Vagina (tissue), 2 donors: ENCODE results near the gene RAD23A. TPM values are rescaled to one million over a fixed set of nuclear protein-coding genes. Genes with fewer than 3 reads are reported as not detected.
A peak's percentile ranks its signal among the peaks of the same experiment; 100 is the strongest.

Source experiments
- DNase-seq, 2 donors: peaks; one replicate each; pipeline ENCODE4 v3.0.0-alpha.2; 2017; ENCODE audit errors: extremely low spot score in 2 of 2
- H3K27ac ChIP-seq: fragments of 200-600 bp; sonication (generic); one replicate; pipeline ENCODE4 v1.5.1; 2019
- H3K27me3 ChIP-seq: fragments of 200-600 bp; sonication (generic); one replicate; pipeline ENCODE4 v1.5.1; 2019
- H3K36me3 ChIP-seq, 2 donors: fragments of 200-600 bp; sonication (generic); one replicate each; pipeline ENCODE4 v1.5.1; 2017 to 2019
- H3K4me1 ChIP-seq: fragments of 200-600 bp; sonication (generic); one replicate; pipeline ENCODE4 v1.5.1; 2019
- H3K4me3 ChIP-seq, 2 donors: fragments of 200-600 bp; sonication (generic); 1 replicate in 1 of 2; 2 replicates in 1 of 2; pipeline ENCODE4 v1.5.1; 2016 to 2019
- H3K9me3 ChIP-seq: fragments of 200-600 bp; sonication (generic); one replicate; pipeline ENCODE4 v1.5.1; 2019
- CTCF ChIP-seq, 3 experiments: fragments of 450-650 bp in 2 of 3; fragments of 200-600 bp in 1 of 3; sonication (generic) in 1 of 3; IDR thresholded peaks; one replicate each; pipeline ENCODE4 v1.5.1; 2017 to 2019; ENCODE audit warnings: antibody characterized with exemption in 3 of 3, mild to moderate bottlenecking in 2 of 3, moderate library complexity in 2 of 3
- POLR2A ChIP-seq, 2 donors: fragments of 450-650 bp; IDR thresholded peaks; one replicate each; pipeline ENCODE4 v1.6.1; 2017; ENCODE audit warnings: antibody characterized with exemption in 2 of 2, mild to moderate bottlenecking in 2 of 2, moderate library complexity in 2 of 2
- POLR2AphosphoS5 ChIP-seq, 2 donors: sonication (generic); formaldehyde crosslinking; IDR thresholded peaks; one replicate each; pipeline ENCODE4 v1.9.0; 2017; ENCODE audit warnings: antibody characterized with exemption in 2 of 2, mild to moderate bottlenecking in 2 of 2, low read depth in 1 of 2; ENCODE audit not compliant: insufficient read depth in 1 of 2
- intact Hi-C: fragments of 100-400 bp; cut with DNase I; formaldehyde crosslinking; loops from one replicate; pipeline ENCODE4 v1.15.1; 2023
- total RNA-seq: library from RNA; depleted of rRNA; stranded (reverse); fragments of >200 nt; gene quantifications from one replicate; pipeline ENCODE4 v1.2.3, GENCODE V29; 2016

Gene RAD23A
- total RNA-seq: 85.9 TPM

GRCh38 chr19:12945479-12946091, at the start of gene RAD23A:
Gene RAD23A (plus strand): TSS chr19:12945862. CDS start chr19:12945949, 87 bp downstream.
- Histone ChIP-seq H3K27ac (peak within 1 kb of the TSS; percentile 94), H3K9me3 (no peaks in the 10 kb centered on the region), H3K4me1 (peaks cover 68% of the 10 kb centered on the region), H3K36me3 (peaks cover 0 to 74% of the 10 kb centered on the region in 2 donors), H3K4me3 (peak within 1 kb of the TSS; percentile 70 to 97), H3K27me3 (no peaks in the 10 kb centered on the region)
- TF ChIP-seq POLR2A (IDR thresholded peaks at IDR 0.05) (peak in 1 of 2 donors; percentile 80), POLR2AphosphoS5 (IDR thresholded peaks at IDR 0.05; ENCODE audit: insufficient read depth in 1 of 2, low read depth in 1 of 2) (peak; percentile 89 to 97), CTCF (IDR thresholded peaks at IDR 0.05) (no peak)
- peak in 1 of 2 donors; percentile 96 for DNase-seq
- intact Hi-C loops: no loop called here

GRCh38 chr19:12896460-12896859, 49.2 kb upstream of the RAD23A start:
- TF ChIP-seq POLR2AphosphoS5 (IDR thresholded peaks at IDR 0.05; ENCODE audit: insufficient read depth in 1 of 2, low read depth in 1 of 2) (no peak), CTCF (IDR thresholded peaks at IDR 0.05) (no peak), POLR2A (IDR thresholded peaks at IDR 0.05) (no peak)
- DNase-seq: no peak
- Histone ChIP-seq H3K4me3 (no peak overlapping the region), H3K4me1 (peaks cover 12% of the 10 kb centered on the region), H3K27me3 (no peaks in the 10 kb centered on the region), H3K27ac (no peak overlapping the region), H3K9me3 (no peaks in the 10 kb centered on the region), H3K36me3 (peaks cover 0 to 50% of the 10 kb centered on the region in 2 donors)
- intact Hi-C loops: loop anchor here (10.0 kb wide), 1 partner anchor 1552 kb away; the partner anchor contains the start of genes CCDC159 and TMEM205

GRCh38 chr19:12899891-12900518, 45.7 kb upstream of the RAD23A start:
- no peak overlapping the region for H3K4me3 ChIP-seq
- H3K9me3 ChIP-seq: no peaks in the 10 kb centered on the region
- H3K27me3 ChIP-seq: no peaks in the 10 kb centered on the region
- no peaks in the 10 kb centered on the region for H3K4me1 ChIP-seq
- intact Hi-C loops: loop anchor here (10.0 kb wide), 1 partner anchor 1555 kb away; the partner anchor contains the start of genes CCDC159 and TMEM205
- no peak for DNase-seq
- H3K27ac ChIP-seq: no peak overlapping the region
- TF ChIP-seq POLR2A (IDR thresholded peaks at IDR 0.05): no peak
- peaks cover 0 to 34% of the 10 kb centered on the region in 2 donors for H3K36me3 ChIP-seq

- Histone ChIP-seq H3K4me1 (peaks cover 5% of the 10 kb centered on the region), H3K27ac (no peak overlapping the region), H3K9me3 (no peaks in the 10 kb centered on the region), H3K27me3 (no peaks in the 10 kb centered on the region), H3K36me3 (no peaks in the 10 kb centered on the region), H3K4me3 (no peak overlapping the region)
- intact Hi-C loops: no loop called here
- DNase-seq: no peak
- TF ChIP-seq CTCF (IDR thresholded peaks at IDR 0.05): no peak
- no peak for TF ChIP-seq POLR2A (IDR thresholded peaks at IDR 0.05)
- no peak for TF ChIP-seq POLR2AphosphoS5 (IDR thresholded peaks at IDR 0.05; ENCODE audit: insufficient read depth in 1 of 2, low read depth in 1 of 2)
Measured at GRCh38 chr19:12907166-12907565, 38.5 kb upstream of the RAD23A start.

GRCh38 chr19:12912571-12912970, 33.1 kb upstream of the RAD23A start:
- DNase-seq: no peak
- H3K27me3 ChIP-seq: no peaks in the 10 kb centered on the region

More at GRCh38 chr19:12912571-12912970, 33.1 kb upstream of the RAD23A start:
- Histone ChIP-seq H3K9me3 (no peaks in the 10 kb centered on the region), H3K4me1 (peaks cover 28% of the 10 kb centered on the region), H3K36me3 (no peaks in the 10 kb centered on the region), H3K4me3 (peak overlapping the region; percentile 27 to 30), H3K27ac (peak overlapping the region; percentile 69)
- intact Hi-C loops: no loop called here
- no peak for TF ChIP-seq POLR2AphosphoS5 (IDR thresholded peaks at IDR 0.05; ENCODE audit: insufficient read depth in 1 of 2, low read depth in 1 of 2)
- no peak for TF ChIP-seq POLR2A (IDR thresholded peaks at IDR 0.05)
- TF ChIP-seq CTCF (IDR thresholded peaks at IDR 0.05): no peak
